HUES48 (cell line): ENCODE data around the gene S100A8.
"Not testable (repeated sequence)": the region's sequence is repeated elsewhere in the genome, so short reads cannot be mapped to it uniquely, and the experiment has no call there.

Experiments used
- H3K27ac ChIP-seq: one replicate; pipeline ENCODE4 v1.7.0; 2013; ENCODE audit warnings: low read depth, low read length, inconsistent platforms
- H3K27me3 ChIP-seq: 2 replicates; pipeline ENCODE4 v1.6.1; 2013; ENCODE audit warnings: mild to moderate bottlenecking, low read length; ENCODE audit not compliant: control insufficient read depth, insufficient read depth
- H3K36me3 ChIP-seq: 2 replicates; pipeline ENCODE4 v1.6.1; 2013; ENCODE audit warnings: low read length; ENCODE audit not compliant: control insufficient read depth, insufficient read depth
- H3K4me1 ChIP-seq: 2 replicates; pipeline ENCODE4 v1.6.1; 2013; ENCODE audit warnings: mild to moderate bottlenecking, low read length; ENCODE audit not compliant: control insufficient read depth, insufficient read depth
- H3K4me3 ChIP-seq: 2 replicates; pipeline ENCODE4 v1.5.1; 2013; ENCODE audit warnings: mild to moderate bottlenecking, low read depth, low read length
- H3K9ac ChIP-seq: 2 replicates; pipeline ENCODE4 v1.6.1; 2013; ENCODE audit warnings: mild to moderate bottlenecking, low read depth, low read length, moderate library complexity
- H3K9me3 ChIP-seq: 2 replicates; pipeline ENCODE4 v1.6.1; 2013; ENCODE audit warnings: low read length; ENCODE audit not compliant: control insufficient read depth, insufficient read depth

Gene S100A8

GRCh38 chr1:153413961-153414360 lies 23.1 kb upstream of the S100A8 start:
- not testable (repeated sequence) for H3K9ac ChIP-seq, H3K36me3 ChIP-seq, H3K4me1 ChIP-seq, H3K27me3 ChIP-seq, H3K4me3 ChIP-seq, H3K9me3 ChIP-seq, H3K27ac ChIP-seq

- H3K4me3 ChIP-seq, H3K9me3 ChIP-seq, H3K4me1 ChIP-seq, H3K36me3 ChIP-seq, H3K9ac ChIP-seq, H3K27ac ChIP-seq: not testable (repeated sequence)
- peaks cover 14% of the 10 kb centered on the region for H3K27me3 ChIP-seq
Observed at GRCh38 chr1:153407274-153407673, 16.4 kb upstream of the S100A8 start.

GRCh38 chr1:153405825-153406599 lies 15.1 kb upstream of the S100A8 start:
- H3K36me3 ChIP-seq, H3K4me3 ChIP-seq, H3K9ac ChIP-seq, H3K4me1 ChIP-seq, H3K9me3 ChIP-seq, H3K27ac ChIP-seq: not testable (repeated sequence)
- H3K27me3 ChIP-seq: peaks cover 14% of the 10 kb centered on the region

- Histone ChIP-seq H3K27me3 (peaks cover 14% of the 10 kb centered on the region), H3K9ac (no peak overlapping the region), H3K27ac (no peak overlapping the region), H3K4me3 (no peak overlapping the region), H3K9me3 (no peaks in the 10 kb centered on the region), H3K4me1 (no peaks in the 10 kb centered on the region), H3K36me3 (no peaks in the 10 kb centered on the region)
Observed at GRCh38 chr1:153404768-153405167, 13.9 kb upstream of the S100A8 start.

- no peak overlapping the region for H3K9ac ChIP-seq
- no peak overlapping the region for H3K27ac ChIP-seq
- no peaks in the 10 kb centered on the region for H3K4me1 ChIP-seq
- H3K9me3 ChIP-seq: no peaks in the 10 kb centered on the region
- no peaks in the 10 kb centered on the region for H3K36me3 ChIP-seq
- H3K4me3 ChIP-seq: no peak overlapping the region
- H3K27me3 ChIP-seq: peaks cover 14% of the 10 kb centered on the region
Observed at GRCh38 chr1:153404086-153404635, 13.3 kb upstream of the S100A8 start.

- no peaks in the 10 kb centered on the region for H3K36me3 ChIP-seq
- no peak overlapping the region for H3K9ac ChIP-seq
- no peak overlapping the region for H3K4me3 ChIP-seq
- no peaks in the 10 kb centered on the region for H3K4me1 ChIP-seq
- H3K9me3 ChIP-seq: no peaks in the 10 kb centered on the region
- peaks cover 14% of the 10 kb centered on the region for H3K27me3 ChIP-seq
- no peak overlapping the region for H3K27ac ChIP-seq
Observed at GRCh38 chr1:153403421-153404085, 12.7 kb upstream of the S100A8 start.

- H3K36me3 ChIP-seq: no peaks in the 10 kb centered on the region
- H3K4me3 ChIP-seq: no peak overlapping the region
- no peaks in the 10 kb centered on the region for H3K4me1 ChIP-seq
- peaks cover 14% of the 10 kb centered on the region for H3K27me3 ChIP-seq
- no peaks in the 10 kb centered on the region for H3K9me3 ChIP-seq
- H3K27ac ChIP-seq: no peak overlapping the region
- H3K9ac ChIP-seq: no peak overlapping the region
Observed at GRCh38 chr1:153402226-153402625, 11.4 kb upstream of the S100A8 start.

GRCh38 chr1:153401461-153401860 lies 10.6 kb upstream of the S100A8 start:
- Histone ChIP-seq H3K36me3 (no peaks in the 10 kb centered on the region), H3K4me3 (no peak overlapping the region), H3K9ac (no peak overlapping the region), H3K27ac (no peak overlapping the region), H3K9me3 (no peaks in the 10 kb centered on the region), H3K27me3 (peaks cover 14% of the 10 kb centered on the region), H3K4me1 (no peaks in the 10 kb centered on the region)

GRCh38 chr1:153400244-153400643 lies 9.4 kb upstream of the S100A8 start:
- Histone ChIP-seq H3K36me3 (no peaks in the 10 kb centered on the region), H3K9me3 (no peaks in the 10 kb centered on the region), H3K9ac (no peak overlapping the region), H3K4me1 (no peaks in the 10 kb centered on the region), H3K4me3 (no peak overlapping the region), H3K27ac (no peak overlapping the region), H3K27me3 (peaks cover 14% of the 10 kb centered on the region)

GRCh38 chr1:153399401-153400055 lies 8.7 kb upstream of the S100A8 start:
- Histone ChIP-seq H3K4me3 (no peak overlapping the region), H3K27ac (no peak overlapping the region), H3K27me3 (peaks cover 13% of the 10 kb centered on the region), H3K4me1 (no peaks in the 10 kb centered on the region), H3K9ac (no peak overlapping the region), H3K9me3 (no peaks in the 10 kb centered on the region), H3K36me3 (no peaks in the 10 kb centered on the region)
